Activated T-helper 1 cell treated with anti-CD3 and anti-CD28 coated beads, Interleukin-12 subunit alpha, Interleukin-12 subunit beta, Interleukin-2, Interleukin-4 antibody, amounts not matched to agents 30 ng/mL and 10 ng/mL and 1 ng/mL, durations not matched to agents 14 hours and 24 hours and 36 hours (primary cell): ENCODE data around the gene FIZ1. TPM values are rescaled to one million over a fixed set of nuclear protein-coding genes. Genes with fewer than 3 reads are reported as not detected.
"Not testable (repeated sequence)": the region's sequence is repeated elsewhere in the genome, so short reads cannot be mapped to it uniquely, and the experiment has no call there.

ENCODE experiments used
- DNase-seq: peaks from one replicate; pipeline ENCODE4 v3.0.0; 2021; ENCODE audit warnings: low spot score
- H3K27ac Mint-ChIP-seq: one replicate; pipeline ENCODE4 v1.8.0; 2021; ENCODE audit warnings: mild to moderate bottlenecking, mixed read lengths
- H3K27me3 Mint-ChIP-seq: one replicate; pipeline ENCODE4 v1.8.0; 2022; ENCODE audit warnings: mild to moderate bottlenecking, moderate library complexity, mixed read lengths; ENCODE audit not compliant: insufficient read depth
- H3K36me3 Mint-ChIP-seq: one replicate; pipeline ENCODE4 v1.8.0; 2021; ENCODE audit warnings: low read depth, mixed read lengths
- H3K4me1 Mint-ChIP-seq: one replicate; pipeline ENCODE4 v1.8.0; 2021; ENCODE audit warnings: low read depth, mixed read lengths
- H3K4me3 Mint-ChIP-seq: one replicate; pipeline ENCODE4 v1.8.0; 2021; ENCODE audit warnings: mild to moderate bottlenecking, moderate library complexity, mixed read lengths
- H3K9me3 Mint-ChIP-seq: one replicate; pipeline ENCODE4 v1.8.0; 2021; ENCODE audit warnings: mixed read lengths
- intact Hi-C: fragments of 100-400 bp; cut with micrococcal nuclease; formaldehyde crosslinking; loops from one replicate; pipeline ENCODE4 v1.15.1; 2024
- total RNA-seq: library from RNA; stranded (reverse); gene quantifications from 2 replicates; pipeline ENCODE4 v1.2.3, GENCODE V29; 2022

Gene FIZ1
- total RNA-seq, 1 donor from 2014 or later = 24.7 TPM

- Mint-ChIP-seq H3K4me1 (peaks cover 30% of the 10 kb centered on the region), H3K36me3 (peaks cover 9% of the 10 kb centered on the region), H3K4me3 (peak overlapping the region; percentile 91), H3K27me3 (peaks cover 17% of the 10 kb centered on the region), H3K9me3 (no peaks in the 10 kb centered on the region), H3K27ac (no peak overlapping the region)
- intact Hi-C loops = loop anchor here (2.0 to 5.0 kb wide), 2 partner anchors 54 to 324 kb away; partner anchors contain the start of gene PPP6R1
- no peak for DNase-seq
Measured at GRCh38 chr19:55581145-55581822, 18.0 kb downstream of the FIZ1 start.

DNA sequence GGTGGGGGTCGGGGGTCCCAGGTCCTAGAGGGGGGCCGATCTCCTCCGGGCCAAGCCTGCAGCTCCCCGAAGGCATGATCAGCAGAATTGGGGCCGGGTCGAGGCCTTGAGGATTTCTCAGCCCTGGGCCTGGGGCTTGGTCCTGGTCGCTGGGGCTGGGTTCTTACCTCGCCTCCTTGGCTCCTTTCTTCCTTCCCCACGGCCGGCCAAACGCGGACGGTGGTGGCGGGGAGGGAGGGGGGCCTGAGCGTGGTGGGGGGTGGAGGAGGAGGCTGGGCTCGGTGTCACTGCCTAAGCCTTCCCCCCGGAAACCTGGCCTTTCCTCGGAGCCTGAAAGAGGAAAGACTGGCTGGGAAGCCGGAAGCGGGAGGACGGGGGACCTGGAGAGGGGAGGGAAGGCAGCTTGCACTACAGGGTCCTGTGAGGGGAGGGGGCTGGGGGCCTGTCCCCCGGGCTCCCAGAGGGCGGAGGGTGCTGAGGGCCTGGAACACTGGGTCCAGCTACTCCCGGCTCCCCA lies 18.6 kb downstream of the FIZ1 start, which contains the start of gene ZNF579:
TSS of gene ZNF579 (minus strand) at position 221 of the 517 bp plus-strand sequence. CDS start 1,209 bp downstream, outside the sequence.
- Mint-ChIP-seq H3K27ac (peak within 1 kb of the TSS; percentile 83), H3K36me3 (peaks cover 9% of the 10 kb centered on the region), H3K27me3 (peaks cover 13% of the 10 kb centered on the region), H3K9me3 (no peaks in the 10 kb centered on the region), H3K4me3 (peak within 1 kb of the TSS; percentile 91), H3K4me1 (peaks cover 26% of the 10 kb centered on the region)
- peak; percentile 71 for DNase-seq
- intact Hi-C loops = loop anchor here (1.0 to 5.0 kb wide), 4 partner anchors 19 to 323 kb away; partner anchors contain the start of genes FIZ1, PPP6R1 and ZNF581

DNA sequence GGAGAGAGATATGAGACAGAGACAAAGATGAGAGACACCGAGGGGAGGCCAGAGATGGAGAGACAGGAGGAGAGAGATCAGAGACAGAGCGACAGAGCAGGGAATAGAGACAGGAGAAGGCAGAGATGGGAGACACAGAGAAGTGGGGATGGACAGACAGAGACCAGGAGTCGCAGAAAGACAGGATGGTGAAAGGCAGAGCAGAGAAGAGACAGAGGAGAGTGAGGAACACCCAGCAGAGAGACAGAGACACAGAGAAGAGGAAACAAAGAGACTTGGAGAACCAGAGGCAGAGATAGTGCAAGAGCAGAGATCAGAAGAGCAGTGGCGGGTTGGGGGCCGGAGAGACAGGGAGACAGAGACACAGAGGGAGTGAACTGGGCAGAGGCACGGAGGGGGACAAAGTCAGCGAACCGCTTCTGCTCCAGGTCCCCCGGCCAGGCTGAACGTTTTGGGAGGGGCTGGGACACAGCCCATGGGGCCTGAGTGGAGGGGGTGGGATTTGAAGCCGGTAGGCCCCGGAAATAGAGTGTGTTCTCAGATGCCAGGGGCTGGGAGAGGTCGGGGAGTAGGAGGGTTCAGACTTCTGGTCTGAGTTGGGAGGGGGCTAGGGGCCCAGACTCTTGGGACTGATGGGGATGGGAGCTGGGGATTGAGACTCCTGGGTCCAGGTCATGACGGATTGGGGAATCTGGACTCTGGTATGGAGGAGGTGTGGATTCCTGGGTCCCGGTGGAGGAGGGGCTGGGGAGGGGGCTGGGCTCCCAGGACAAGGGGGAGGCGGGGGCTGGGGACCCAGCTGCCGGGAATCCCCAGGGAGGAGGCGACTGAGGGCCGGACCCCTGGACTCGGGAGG lies 19.3 kb downstream of the FIZ1 start:
- Mint-ChIP-seq H3K4me1 (peaks cover 20% of the 10 kb centered on the region), H3K27me3 (peaks cover 6% of the 10 kb centered on the region), H3K4me3 (peak overlapping the region; percentile 91), H3K27ac (peak overlapping the region; percentile 83), H3K9me3 (no peaks in the 10 kb centered on the region), H3K36me3 (peaks cover 9% of the 10 kb centered on the region)
- no peak for DNase-seq
- intact Hi-C loops = loop anchor here (1.0 to 5.0 kb wide), 4 partner anchors 19 to 323 kb away; partner anchors contain the start of genes FIZ1, PPP6R1 and ZNF581

DNA sequence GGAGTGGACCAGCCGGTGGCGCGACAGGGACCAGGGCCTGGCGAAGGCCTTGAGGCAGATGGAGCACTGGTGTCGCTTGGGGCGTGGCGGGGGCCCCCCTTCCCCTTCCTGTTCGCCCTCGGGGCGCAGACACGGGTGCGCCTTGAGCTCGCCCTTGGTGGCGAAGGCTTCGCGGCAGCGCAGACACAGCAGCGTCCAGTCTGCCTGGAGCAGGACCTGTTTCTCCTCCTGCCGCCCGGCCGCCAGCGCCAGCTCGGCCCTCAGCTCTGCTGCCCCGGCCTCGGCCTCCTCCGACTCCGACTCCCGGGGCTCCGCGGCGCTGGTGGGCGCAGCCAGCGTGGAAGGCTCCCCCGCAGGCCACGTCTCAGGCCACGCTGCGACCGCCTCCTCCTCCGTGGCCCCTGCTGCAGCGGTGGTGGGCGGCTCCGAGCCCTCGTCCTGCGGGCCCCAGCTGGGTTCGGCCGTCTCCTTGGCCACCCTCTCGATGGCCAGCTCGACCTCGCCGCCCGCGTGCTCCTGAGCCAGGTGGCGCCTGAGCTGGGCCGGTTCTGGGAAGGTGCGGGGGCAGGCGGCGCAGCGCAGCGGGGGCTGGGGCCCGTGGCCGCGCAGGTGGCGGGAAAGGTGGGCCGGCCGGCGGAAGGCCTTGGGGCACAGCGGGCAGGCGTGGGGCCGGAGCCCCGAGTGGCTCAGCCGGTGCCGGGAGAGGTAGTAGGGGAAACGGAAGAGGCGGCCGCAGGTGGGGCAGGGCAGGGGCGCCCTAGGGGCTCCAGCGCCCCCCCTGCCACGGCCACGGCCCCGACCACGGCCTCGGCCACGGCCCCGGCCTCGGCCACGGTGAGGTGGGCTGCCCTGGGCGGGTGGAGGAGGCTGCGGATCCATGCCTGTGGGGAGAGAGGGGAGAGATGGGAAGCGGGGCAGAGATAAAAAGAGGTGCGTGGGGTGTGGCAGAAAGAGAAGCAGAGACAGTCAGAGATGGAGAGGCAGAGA lies 20.3 kb downstream of the FIZ1 start:
- Mint-ChIP-seq H3K4me3 (peak overlapping the region; percentile 91), H3K4me1 (peaks cover 20% of the 10 kb centered on the region), H3K36me3 (peaks cover 9% of the 10 kb centered on the region), H3K27me3 (no peaks in the 10 kb centered on the region), H3K9me3 (no peaks in the 10 kb centered on the region), H3K27ac (peak overlapping the region; percentile 83)
- intact Hi-C loops = no loop called here
- DNase-seq = no peak

DNA sequence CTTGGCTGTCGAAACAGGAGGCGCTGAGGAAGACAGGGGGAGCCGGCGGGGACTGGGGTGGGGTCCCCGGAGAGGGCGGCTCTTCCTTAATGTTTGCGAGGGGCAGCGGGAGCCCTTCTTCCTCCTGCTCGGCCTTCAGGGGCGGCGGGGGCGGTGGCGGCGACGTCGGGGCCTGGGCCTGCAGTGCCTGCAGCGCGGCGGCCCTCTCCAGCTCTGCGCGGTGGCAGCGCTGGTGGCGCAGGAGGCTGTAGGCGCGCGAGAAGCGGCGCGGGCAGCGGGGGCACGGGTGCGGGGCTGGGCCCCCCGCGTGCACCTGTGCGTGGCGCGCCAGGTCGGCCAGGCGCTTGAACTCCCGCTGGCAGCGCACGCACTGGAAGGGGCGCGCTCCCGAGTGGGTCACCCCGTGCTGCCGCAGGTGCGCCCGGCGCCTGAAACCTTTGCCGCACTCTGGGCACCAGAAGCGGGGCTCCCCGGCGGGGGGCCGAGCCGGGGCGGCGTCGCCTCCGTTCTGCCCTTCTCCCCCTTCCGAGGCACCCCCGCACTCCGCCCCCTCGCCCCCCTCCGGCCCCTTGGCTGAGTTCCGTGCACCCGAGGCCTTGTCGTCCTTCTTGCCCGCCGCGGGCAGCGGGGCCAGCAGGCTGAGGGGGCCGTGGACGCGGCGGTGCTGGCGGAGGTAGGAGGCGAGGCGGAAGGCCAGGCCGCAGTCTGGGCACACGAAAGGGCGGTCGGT lies 21.1 kb downstream of the FIZ1 start:
- Mint-ChIP-seq H3K27me3 (no peaks in the 10 kb centered on the region), H3K9me3 (no peaks in the 10 kb centered on the region), H3K4me1 (peaks cover 20% of the 10 kb centered on the region), H3K36me3 (peaks cover 9% of the 10 kb centered on the region), H3K4me3 (no peak overlapping the region), H3K27ac (no peak overlapping the region)
- intact Hi-C loops = no loop called here
- no peak for DNase-seq

GRCh38 chr19:55576746-55577145 lies 22.6 kb downstream of the FIZ1 start:
- no peak for DNase-seq
- no peaks in the 10 kb centered on the region for H3K27me3 Mint-ChIP-seq
- no peak overlapping the region for H3K27ac Mint-ChIP-seq
- intact Hi-C loops = no loop called here
- peaks cover 15% of the 10 kb centered on the region for H3K4me1 Mint-ChIP-seq
- H3K36me3 Mint-ChIP-seq = peaks cover 9% of the 10 kb centered on the region
- H3K4me3 Mint-ChIP-seq = peak overlapping the region; percentile 45
- no peaks in the 10 kb centered on the region for H3K9me3 Mint-ChIP-seq

- H3K9me3 Mint-ChIP-seq, H3K27me3 Mint-ChIP-seq, DNase-seq: not testable (repeated sequence)
Measured at GRCh38 chr19:55573929-55574328, 25.4 kb downstream of the FIZ1 start.

DNA sequence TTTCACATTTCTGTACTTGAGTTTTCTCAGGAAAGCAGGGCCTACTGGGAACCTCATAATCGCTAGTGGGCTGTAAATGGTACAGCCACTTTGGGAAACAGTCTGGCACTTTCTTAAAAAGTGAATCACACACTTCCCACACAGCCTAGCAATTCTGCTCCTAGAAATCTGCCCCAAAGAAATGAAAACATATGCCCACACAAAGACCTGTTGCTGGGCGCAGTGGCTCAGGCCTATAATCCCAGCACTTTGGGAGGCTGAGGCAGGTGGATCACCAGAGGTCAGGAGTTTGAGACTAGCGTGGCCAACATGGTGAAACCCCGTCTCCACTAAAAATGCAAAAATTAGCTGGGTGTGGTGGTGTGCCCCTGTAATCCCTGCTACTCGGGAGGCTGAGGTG lies 29.8 kb downstream of the FIZ1 start:
- H3K4me1 Mint-ChIP-seq, intact Hi-C loops, H3K36me3 Mint-ChIP-seq, DNase-seq, H3K27ac Mint-ChIP-seq, H3K4me3 Mint-ChIP-seq, H3K9me3 Mint-ChIP-seq, H3K27me3 Mint-ChIP-seq: not testable (repeated sequence)

More at GRCh38 chr19:55573929-55574328, 25.4 kb downstream of the FIZ1 start:
- H3K27ac Mint-ChIP-seq, H3K4me1 Mint-ChIP-seq, intact Hi-C loops, H3K4me3 Mint-ChIP-seq, H3K36me3 Mint-ChIP-seq: not testable (repeated sequence)

- Mint-ChIP-seq H3K36me3 (no peaks in the 10 kb centered on the region), H3K4me3 (no peak overlapping the region), H3K27me3 (peaks cover 4% of the 10 kb centered on the region), H3K27ac (no peak overlapping the region), H3K9me3 (no peaks in the 10 kb centered on the region), H3K4me1 (no peaks in the 10 kb centered on the region)
- no peak for DNase-seq
- intact Hi-C loops = no loop called here
Measured at GRCh38 chr19:55567708-55568328, 31.5 kb downstream of the FIZ1 start.

DNA sequence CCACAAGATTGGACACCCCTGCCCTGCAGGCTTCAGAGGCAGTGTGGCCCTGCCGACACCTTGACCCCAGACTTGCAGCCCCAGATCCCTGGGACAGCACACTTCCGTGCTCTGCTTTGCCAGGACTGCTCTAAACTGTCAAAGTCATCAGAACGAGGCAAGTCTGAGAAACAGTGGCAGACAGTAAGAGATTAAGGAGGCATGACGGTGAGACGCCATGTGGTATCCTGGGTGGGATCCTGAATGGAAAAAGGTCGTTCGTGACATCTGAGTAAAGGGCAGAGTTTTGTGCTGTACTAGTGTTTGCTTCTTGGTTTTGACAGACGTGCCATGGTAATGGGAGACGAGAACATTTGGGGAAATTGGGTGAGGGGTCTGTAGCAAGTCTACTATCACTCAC lies 32.5 kb downstream of the FIZ1 start:
- Mint-ChIP-seq H3K36me3 (no peaks in the 10 kb centered on the region), H3K4me3 (no peak overlapping the region), H3K9me3 (no peaks in the 10 kb centered on the region), H3K27me3 (peaks cover 4% of the 10 kb centered on the region), H3K4me1 (no peaks in the 10 kb centered on the region), H3K27ac (no peak overlapping the region)
- intact Hi-C loops = no loop called here
- no peak for DNase-seq

- intact Hi-C loops = no loop called here
- DNase-seq = no peak
- H3K4me1 Mint-ChIP-seq = no peaks in the 10 kb centered on the region
- H3K4me3 Mint-ChIP-seq = no peak overlapping the region
- H3K36me3 Mint-ChIP-seq = no peaks in the 10 kb centered on the region
- H3K9me3 Mint-ChIP-seq = no peaks in the 10 kb centered on the region
- H3K27me3 Mint-ChIP-seq = peaks cover 6% of the 10 kb centered on the region
- no peak overlapping the region for H3K27ac Mint-ChIP-seq
Measured at GRCh38 chr19:55563261-55563690, 36.0 kb downstream of the FIZ1 start.
